ENCODE measurements around the gene LUC7L. TPM values are rescaled to one million over a fixed set of nuclear protein-coding genes. Genes with fewer than 3 reads are reported as not detected.
"Not testable (repeated sequence)": the region's sequence is repeated elsewhere in the genome, so short reads cannot be mapped to it uniquely, and the experiment has no call there.

LUC7L gene
- total and polyA plus RNA-seq, 2 donors = 47.0 to 112 TPM

DNA sequence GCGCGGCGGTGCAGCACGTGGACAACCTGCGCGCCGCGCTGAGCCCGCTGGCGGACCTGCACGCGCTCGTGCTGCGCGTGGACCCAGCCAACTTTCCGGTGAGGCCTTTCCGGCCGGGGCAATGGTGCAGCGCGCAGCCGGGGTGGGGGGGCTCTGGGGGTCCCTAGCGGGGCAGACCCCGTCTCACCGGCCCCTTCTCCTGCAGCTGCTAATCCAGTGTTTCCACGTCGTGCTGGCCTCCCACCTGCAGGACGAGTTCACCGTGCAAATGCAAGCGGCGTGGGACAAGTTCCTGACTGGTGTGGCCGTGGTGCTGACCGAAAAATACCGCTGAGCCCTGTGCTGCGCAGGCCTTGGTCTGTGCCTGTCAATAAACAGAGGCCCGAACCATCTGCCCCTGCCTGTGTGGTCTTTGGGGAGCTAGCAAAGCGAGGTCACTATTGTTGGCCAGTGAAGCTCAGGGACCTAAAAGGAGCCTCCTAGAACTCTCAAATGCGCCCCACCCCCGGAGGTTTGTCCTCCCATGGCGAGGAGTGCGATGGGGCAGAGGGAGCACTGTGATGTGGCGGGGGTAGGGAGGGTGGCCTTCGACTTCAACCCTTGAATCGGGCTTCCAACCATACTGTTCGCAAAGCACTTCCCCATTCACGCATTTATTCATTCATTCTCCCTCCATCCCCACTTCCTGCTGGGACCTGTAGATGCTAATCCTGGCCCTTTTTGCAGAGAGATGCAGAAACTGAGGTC lies 62.7 kb downstream of the LUC7L start:
- 4% methylated on average over 45 of the region's 45 CpGs for WGBS
- no peak overlapping the region for H3K4me3 ChIP-seq (ENCODE audit: low read depth, low read length)

GRCh38 chr16:165539-166374 lies 63.5 kb downstream of the LUC7L start, which contains the start of gene HBM:
HBM (plus strand) TSS chr16:165978; CDS start chr16:165998, 20 bp downstream.
- 3% methylated on average over 75 of the region's 75 CpGs for WGBS
- H3K27ac ChIP-seq (ENCODE audit: low read depth) = no peak within 1 kb of the TSS
- DNase-seq (ENCODE audit: extremely low spot score) = no peak
- no peaks in the 10 kb centered on the region for H3K36me3 ChIP-seq (ENCODE audit: insufficient read depth)
- H3K4me1 ChIP-seq (ENCODE audit: insufficient read depth) = no peaks in the 10 kb centered on the region
- H3K4me3 ChIP-seq (ENCODE audit: low read depth, low read length) = no peak within 1 kb of the TSS

More for the DNA sequence above, 62.7 kb downstream of the LUC7L start:
- Histone ChIP-seq H3K27ac (ENCODE audit: low read depth) (no peak overlapping the region), H3K36me3 (ENCODE audit: insufficient read depth) (no peaks in the 10 kb centered on the region), H3K4me1 (ENCODE audit: insufficient read depth) (no peaks in the 10 kb centered on the region)
- no peak for DNase-seq (ENCODE audit: extremely low spot score)

GRCh38 chr16:164827-165538 lies 64.3 kb downstream of the LUC7L start:
- Histone ChIP-seq H3K4me3 (ENCODE audit: low read depth, low read length) (no peak overlapping the region), H3K4me1 (ENCODE audit: insufficient read depth) (no peaks in the 10 kb centered on the region), H3K36me3 (ENCODE audit: insufficient read depth) (no peaks in the 10 kb centered on the region), H3K27ac (ENCODE audit: low read depth) (no peak overlapping the region)
- no peak for DNase-seq (ENCODE audit: extremely low spot score)
- WGBS = 2% methylated on average over 46 of the region's 77 CpGs

GRCh38 chr16:164134-164823 lies 65.0 kb downstream of the LUC7L start:
- H3K4me3 ChIP-seq (ENCODE audit: low read depth, low read length); H3K36me3 ChIP-seq (ENCODE audit: insufficient read depth); H3K27ac ChIP-seq (ENCODE audit: low read depth); H3K4me1 ChIP-seq (ENCODE audit: insufficient read depth); DNase-seq (ENCODE audit: extremely low spot score): not testable (repeated sequence)
- 0% methylated on average over 10 of the region's 80 CpGs for WGBS

GRCh38 chr16:163696-164095 lies 65.6 kb downstream of the LUC7L start:
- H3K27ac ChIP-seq (ENCODE audit: low read depth); H3K4me1 ChIP-seq (ENCODE audit: insufficient read depth); H3K36me3 ChIP-seq (ENCODE audit: insufficient read depth); H3K4me3 ChIP-seq (ENCODE audit: low read depth, low read length); DNase-seq (ENCODE audit: extremely low spot score): not testable (repeated sequence)
- 46% methylated on average over 2 of the region's 3 CpGs for WGBS

DNA sequence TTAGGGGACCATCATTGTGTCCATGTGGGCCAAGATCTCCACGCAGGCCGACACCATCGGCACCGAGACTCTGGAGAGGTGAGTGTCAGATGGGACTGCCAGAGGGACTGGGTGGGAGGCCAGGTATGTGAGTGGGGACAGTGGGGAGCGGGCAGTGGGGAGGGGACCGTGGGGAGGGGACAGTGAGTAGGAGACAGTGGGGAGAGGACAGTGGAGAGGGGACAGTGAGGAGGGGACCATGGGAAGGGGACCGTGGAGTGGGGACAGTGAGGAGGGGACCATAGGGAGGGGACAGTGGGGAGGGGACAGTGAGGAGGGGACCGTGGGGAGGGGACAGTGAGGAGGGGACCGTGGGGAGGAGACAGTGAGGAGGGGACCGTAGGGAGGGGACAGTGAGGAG lies 66.1 kb downstream of the LUC7L start:
- H3K4me3 ChIP-seq (ENCODE audit: low read depth, low read length); H3K36me3 ChIP-seq (ENCODE audit: insufficient read depth); DNase-seq (ENCODE audit: extremely low spot score); H3K27ac ChIP-seq (ENCODE audit: low read depth); H3K4me1 ChIP-seq (ENCODE audit: insufficient read depth): not testable (repeated sequence)
- WGBS = 85% methylated on average over 10 of the region's 10 CpGs

DNA sequence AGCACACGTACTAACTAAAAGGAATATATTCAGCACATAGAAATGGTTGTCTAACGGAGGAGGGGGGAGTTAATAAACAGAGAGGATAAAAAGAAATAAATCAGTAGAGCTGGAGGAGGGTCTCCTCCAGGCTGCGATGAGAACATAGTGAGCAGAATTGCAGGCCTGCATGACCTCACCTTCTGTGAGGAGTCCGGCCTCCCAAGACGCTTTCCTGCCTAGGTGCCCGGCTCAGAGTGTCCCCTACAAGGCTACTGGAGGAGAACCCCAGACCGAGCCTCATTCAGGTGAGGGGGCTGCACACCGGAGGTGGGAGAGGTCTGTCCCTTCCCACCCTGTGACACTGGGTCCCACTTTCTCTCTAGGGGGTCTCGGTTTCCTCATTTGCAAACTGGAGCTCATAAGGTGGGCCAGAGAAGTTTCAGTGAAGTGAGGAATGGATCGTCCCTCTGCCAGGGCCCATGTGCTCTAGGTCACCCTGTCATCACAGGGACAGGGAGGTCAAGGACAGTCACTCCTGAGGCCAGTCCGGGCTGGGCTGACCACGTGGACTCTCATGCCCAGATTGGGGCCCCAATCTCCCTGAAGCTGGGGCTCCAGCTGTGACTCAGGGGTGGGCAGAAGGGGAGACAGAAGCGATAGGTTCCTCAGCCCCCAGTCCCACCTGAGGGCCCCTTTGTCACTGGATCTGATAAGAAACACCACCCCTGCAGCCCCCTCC lies 66.8 kb downstream of the LUC7L start:
- WGBS = 88% methylated on average over 13 of the region's 13 CpGs
- Histone ChIP-seq H3K36me3 (ENCODE audit: insufficient read depth) (no peaks in the 10 kb centered on the region), H3K27ac (ENCODE audit: low read depth) (no peak overlapping the region), H3K4me1 (ENCODE audit: insufficient read depth) (no peaks in the 10 kb centered on the region), H3K4me3 (ENCODE audit: low read depth, low read length) (no peak overlapping the region)
- no peak for DNase-seq (ENCODE audit: extremely low spot score)

DNA sequence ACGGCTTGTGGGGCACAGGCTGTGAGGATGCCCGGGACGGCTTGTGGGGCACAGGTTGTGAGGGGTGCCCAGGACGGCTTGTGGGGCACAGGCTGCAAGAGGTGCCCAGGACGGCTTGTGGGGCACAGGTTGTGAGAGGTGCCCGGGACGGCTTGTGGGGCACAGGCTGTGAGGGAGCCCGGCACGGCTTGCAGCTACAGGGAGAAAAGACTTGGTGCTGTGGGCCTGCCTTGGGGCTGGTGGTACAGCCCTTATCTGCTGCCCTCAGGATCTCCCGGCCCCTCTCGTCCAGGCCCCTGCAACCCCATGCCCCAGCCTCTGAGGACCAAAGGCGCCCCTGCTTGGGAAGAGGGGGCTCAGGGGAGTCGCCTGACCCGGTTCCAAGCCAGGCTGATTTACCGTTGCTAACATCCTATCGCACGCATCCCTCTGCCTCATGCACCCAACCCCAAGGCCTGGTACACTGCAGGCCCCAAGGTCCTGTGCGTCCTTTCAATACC lies 68.5 kb downstream of the LUC7L start:
- WGBS = 68% methylated on average over 18 of the region's 18 CpGs
- Histone ChIP-seq H3K4me3 (ENCODE audit: low read depth, low read length) (no peak overlapping the region), H3K36me3 (ENCODE audit: insufficient read depth) (no peaks in the 10 kb centered on the region), H3K27ac (ENCODE audit: low read depth) (no peak overlapping the region), H3K4me1 (ENCODE audit: insufficient read depth) (no peaks in the 10 kb centered on the region)
- no peak for DNase-seq (ENCODE audit: extremely low spot score)

- H3K36me3 ChIP-seq (ENCODE audit: insufficient read depth); DNase-seq (ENCODE audit: extremely low spot score); H3K4me3 ChIP-seq (ENCODE audit: low read depth, low read length); H3K27ac ChIP-seq (ENCODE audit: low read depth); H3K4me1 ChIP-seq (ENCODE audit: insufficient read depth): not testable (repeated sequence)
- 70% methylated on average over 20 of the region's 20 CpGs for WGBS
Observed at GRCh38 chr16:160242-160641, 69.0 kb downstream of the LUC7L start.

DNA sequence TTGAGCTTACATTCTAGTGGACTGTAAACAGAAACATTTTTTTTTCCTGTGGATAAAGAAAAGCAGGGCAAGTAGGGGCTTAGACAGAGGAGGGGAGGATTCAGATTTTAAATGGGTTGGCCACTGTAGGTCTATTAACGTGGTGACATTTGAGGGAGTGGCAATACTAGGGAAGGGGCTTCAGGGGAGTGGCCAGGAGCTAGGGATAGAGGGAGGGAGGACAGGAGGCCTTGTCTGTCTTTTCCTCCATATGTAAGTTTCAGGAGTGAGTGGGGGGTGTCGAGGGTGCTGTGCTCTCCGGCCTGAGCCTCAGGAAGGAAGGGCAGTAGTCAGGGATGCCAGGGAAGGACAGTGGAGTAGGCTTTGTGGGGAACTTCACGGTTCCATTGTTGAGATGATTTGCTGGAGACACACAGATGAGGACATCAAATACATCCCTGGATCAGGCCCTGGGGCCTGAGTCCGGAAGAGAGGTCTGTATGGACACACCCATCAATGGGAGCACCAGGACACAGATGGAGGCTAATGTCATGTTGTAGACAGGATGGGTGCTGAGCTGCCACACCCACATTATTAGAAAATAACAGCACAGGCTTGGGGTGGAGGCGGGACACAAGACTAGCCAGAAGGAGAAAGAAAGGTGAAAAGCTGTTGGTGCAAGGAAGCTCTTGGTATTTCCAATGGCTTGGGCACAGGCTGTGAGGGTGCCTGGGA lies 70.0 kb downstream of the LUC7L start:
- no peak overlapping the region for H3K4me3 ChIP-seq (ENCODE audit: low read depth, low read length)
- no peak overlapping the region for H3K27ac ChIP-seq (ENCODE audit: low read depth)
- no peaks in the 10 kb centered on the region for H3K36me3 ChIP-seq (ENCODE audit: insufficient read depth)
- DNase-seq (ENCODE audit: extremely low spot score) = no peak
- H3K4me1 ChIP-seq (ENCODE audit: insufficient read depth) = no peaks in the 10 kb centered on the region
- 44% methylated on average over 6 of the region's 6 CpGs for WGBS

DNA sequence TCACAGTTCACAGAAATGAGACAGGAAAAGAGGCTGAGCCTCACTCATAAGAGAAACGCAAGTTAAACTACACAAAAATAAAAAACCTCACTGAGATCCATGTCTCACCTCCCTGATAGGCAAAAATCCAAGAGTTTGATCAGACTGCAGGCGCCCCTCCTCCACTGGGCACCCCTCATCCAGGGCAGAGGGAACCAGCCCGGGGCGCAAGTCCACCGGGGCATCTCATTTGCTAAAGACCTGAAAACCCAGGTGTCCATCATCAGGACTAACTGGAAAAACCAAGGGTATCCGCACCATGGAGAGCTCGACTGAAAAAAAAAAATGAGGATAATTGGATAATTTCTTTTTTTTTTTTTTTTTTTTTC lies 74.2 kb downstream of the LUC7L start:
- Histone ChIP-seq H3K36me3 (ENCODE audit: insufficient read depth) (no peaks in the 10 kb centered on the region), H3K4me3 (ENCODE audit: low read depth, low read length) (no peak overlapping the region), H3K4me1 (ENCODE audit: insufficient read depth) (no peaks in the 10 kb centered on the region), H3K27ac (ENCODE audit: low read depth) (no peak overlapping the region)
- no peak for DNase-seq (ENCODE audit: extremely low spot score)
- WGBS = 68% methylated on average over 7 of the region's 7 CpGs

Data from urinary bladder (tissue), 4 donors.